MM.1S (cell line): ENCODE results near the gene MTX1.

ENCODE experiments used
- DNase-seq: peaks from one replicate; pipeline ENCODE4 v3.0.0-alpha.2; 2015
- H2AFZ ChIP-seq: fragments of 300-600 bp; sonication (generic); 2 replicates; pipeline ENCODE4 v1.6.0; 2016; ENCODE audit warnings: antibody characterized with exemption, low read length
- H3F3A ChIP-seq: fragments of 300-600 bp; sonication (generic); 2 replicates; pipeline ENCODE4 v1.6.1; 2016; ENCODE audit warnings: mild to moderate bottlenecking, antibody characterized with exemption, low read length, moderate library complexity, mixed read lengths; ENCODE audit not compliant: insufficient read depth
- H3K27ac ChIP-seq: fragments of 300-600 bp; sonication (generic); 2 replicates; pipeline ENCODE4 v1.5.1; 2016; ENCODE audit warnings: mild to moderate bottlenecking, low read length
- H3K27me3 ChIP-seq: fragments of 300-600 bp; sonication (generic); replicated peaks from 2 replicates; pipeline ENCODE4 v1.6.0; 2016; ENCODE audit warnings: low read length; ENCODE audit not compliant: insufficient read depth
- H3K36me3 ChIP-seq: fragments of 300-600 bp; sonication (generic); replicated peaks from 2 replicates; pipeline ENCODE4 v1.6.1; 2016; ENCODE audit warnings: mild to moderate bottlenecking, low read length, mixed read lengths; ENCODE audit not compliant: insufficient read depth
- H3K4me1 ChIP-seq: fragments of 300-600 bp; sonication (generic); 2 replicates; pipeline ENCODE4 v1.6.1; 2016; ENCODE audit warnings: low read length, mixed read lengths
- H3K4me2 ChIP-seq: fragments of 300-600 bp; sonication (generic); 2 replicates; pipeline ENCODE4 v1.6.0; 2016; ENCODE audit warnings: low read depth, low read length
- H3K4me3 ChIP-seq: fragments of 300-600 bp; sonication (generic); 2 replicates; pipeline ENCODE4 v1.5.1; 2016; ENCODE audit warnings: low read length, mixed read lengths
- H3K79me2 ChIP-seq: fragments of 300-600 bp; sonication (generic); 2 replicates; pipeline ENCODE4 v1.6.1; 2016; ENCODE audit warnings: mixed run types, low read length, mixed read lengths
- H3K9ac ChIP-seq: fragments of 300-600 bp; sonication (generic); 2 replicates; pipeline ENCODE4 v1.6.1; 2016; ENCODE audit warnings: low read length, mixed read lengths
- H3K9me2 ChIP-seq: fragments of 300-600 bp; sonication (generic); replicated peaks from 2 replicates; pipeline ENCODE4 v1.6.1; 2016; ENCODE audit warnings: mild to moderate bottlenecking, low read length, mixed read lengths; ENCODE audit not compliant: insufficient read depth
- H3K9me3 ChIP-seq: fragments of 300-600 bp; sonication (generic); replicated peaks from 2 replicates; pipeline ENCODE4 v1.6.1; 2016; ENCODE audit warnings: mild to moderate bottlenecking, low read length, mixed read lengths; ENCODE audit not compliant: insufficient read depth
- H4K20me1 ChIP-seq: fragments of 300-600 bp; sonication (generic); 2 replicates; pipeline ENCODE4 v1.6.1; 2016; ENCODE audit warnings: mild to moderate bottlenecking, low read length, moderate library complexity, mixed read lengths; ENCODE audit not compliant: insufficient read depth
- EZH2 ChIP-seq: fragments of 300-600 bp; sonication (generic); optimal IDR thresholded peaks from 2 replicates; pipeline ENCODE3; 2017; ENCODE audit warnings: low read depth, mild to moderate bottlenecking, antibody characterized with exemption, low read length, mixed read lengths
- EZH2phosphoT487 ChIP-seq: fragments of 300-600 bp; sonication (generic); IDR thresholded peaks from 2 replicates; pipeline ENCODE4 v1.6.1; 2018; ENCODE audit warnings: antibody characterized with exemption, low read length
- TF ChIP-seq, protein P1 (sequence below): fragments of 300-600 bp; sonication (generic); IDR thresholded peaks from 2 replicates; pipeline ENCODE4 v1.5.1; 2016; ENCODE audit warnings: antibody characterized with exemption, low read length, mixed read lengths

MTX1 gene

DNA sequence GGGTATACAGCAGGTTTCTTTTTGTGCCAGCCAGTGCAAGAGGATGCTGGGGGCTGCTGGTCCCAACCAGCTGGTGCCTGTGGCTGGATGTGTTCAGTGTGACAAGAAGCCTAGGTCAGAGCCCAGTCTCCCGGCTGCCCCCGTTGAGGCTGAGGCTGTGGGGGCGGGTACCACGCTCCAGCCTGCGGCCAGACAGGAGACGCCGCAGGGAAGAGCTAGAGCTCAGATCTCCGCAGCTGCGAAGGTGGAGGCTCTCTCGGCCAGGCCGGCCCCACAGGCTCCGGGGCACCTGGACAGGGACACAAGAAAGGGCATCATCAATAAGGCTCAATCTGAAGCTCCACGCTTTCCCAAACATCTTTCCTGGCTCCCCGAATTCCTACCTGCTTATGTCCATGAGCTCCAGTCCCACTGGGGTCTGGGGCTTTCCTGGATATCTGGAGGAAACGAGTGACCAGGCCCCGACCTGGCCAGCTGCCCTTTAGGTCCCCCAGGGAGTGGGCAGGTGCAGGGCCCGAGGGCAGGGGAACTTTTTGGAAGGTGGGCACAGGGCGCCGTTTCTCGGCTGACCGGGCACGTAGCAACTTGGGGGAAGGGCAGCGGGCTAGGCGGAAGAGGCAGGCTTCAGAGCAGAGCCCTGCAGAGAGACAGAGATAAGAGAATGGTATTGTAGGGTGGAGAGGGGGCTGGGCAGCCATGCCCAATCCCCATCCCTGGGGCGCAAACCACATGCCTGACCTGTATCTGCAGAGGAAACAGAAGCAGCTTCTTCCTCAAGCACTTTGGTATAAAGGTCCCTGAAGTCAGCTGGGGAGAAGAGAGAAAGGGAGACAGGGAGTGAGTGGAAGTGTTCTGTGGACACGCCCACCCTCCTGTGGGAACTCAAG, 39.4 kb downstream of the MTX1 start:
- H3K9ac ChIP-seq: no peak overlapping the region

DNA sequence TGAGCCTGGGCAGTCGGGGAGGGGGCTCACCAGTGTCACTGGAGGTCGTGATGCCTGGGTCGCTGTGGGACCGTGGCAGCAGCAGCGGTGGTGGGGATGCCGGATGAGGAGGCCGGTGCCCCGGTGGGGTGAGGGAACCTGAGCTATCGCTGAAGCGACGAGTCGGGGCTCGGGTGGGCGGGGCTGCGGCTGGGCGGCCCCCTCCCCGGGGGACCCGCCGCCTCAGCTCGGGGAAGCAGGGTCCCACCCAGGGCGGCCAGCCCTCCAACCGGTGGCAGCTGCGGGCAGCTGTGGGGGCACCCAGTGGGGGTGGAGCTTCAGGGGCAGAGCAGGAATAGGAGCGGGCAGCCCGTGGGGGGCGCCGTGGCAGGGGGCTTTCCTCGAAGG, 41.7 kb downstream of the MTX1 start:
- no peaks in the 10 kb centered on the region for H3K9me3 ChIP-seq
- no peak for TF ChIP-seq EZH2
- DNase-seq: no peak
- H2AFZ ChIP-seq: peak overlapping the region; percentile 98
- H4K20me1 ChIP-seq: no peaks in the 10 kb centered on the region
- 0 out of 2 replicates have a peak, but pooled peaks cover 8% of the 10 kb centered on the region for H3K79me2 ChIP-seq
- no peaks in the 10 kb centered on the region for H3F3A ChIP-seq
- no peaks in the 10 kb centered on the region for H3K9me2 ChIP-seq
- peaks cover 12% of the 10 kb centered on the region for H3K4me1 ChIP-seq
- peak overlapping the region; percentile 97 for H3K4me2 ChIP-seq
- H3K27ac ChIP-seq: no peak overlapping the region
- peak overlapping the region; percentile 62 for H3K4me3 ChIP-seq
- H3K9ac ChIP-seq: peak overlapping the region; percentile 60
- no peaks in the 10 kb centered on the region for H3K36me3 ChIP-seq
- no peaks in the 10 kb centered on the region for H3K27me3 ChIP-seq

More for the DNA sequence above, 39.4 kb downstream of the MTX1 start:
- Histone ChIP-seq H3K9me2 (no peaks in the 10 kb centered on the region), H3K27ac (no peak overlapping the region), H3K36me3 (no peaks in the 10 kb centered on the region), H3K4me2 (no peak overlapping the region), H3K4me3 (no peak overlapping the region), H2AFZ (no peak overlapping the region), H3K4me1 (peaks cover 8% of the 10 kb centered on the region), H3K9me3 (no peaks in the 10 kb centered on the region), H3K27me3 (no peaks in the 10 kb centered on the region), H3F3A (peaks cover 14% of the 10 kb centered on the region), H3K79me2 (no peaks in the 10 kb centered on the region), H4K20me1 (no peaks in the 10 kb centered on the region)
- no peak for TF ChIP-seq EZH2
- no peak for DNase-seq

DNA sequence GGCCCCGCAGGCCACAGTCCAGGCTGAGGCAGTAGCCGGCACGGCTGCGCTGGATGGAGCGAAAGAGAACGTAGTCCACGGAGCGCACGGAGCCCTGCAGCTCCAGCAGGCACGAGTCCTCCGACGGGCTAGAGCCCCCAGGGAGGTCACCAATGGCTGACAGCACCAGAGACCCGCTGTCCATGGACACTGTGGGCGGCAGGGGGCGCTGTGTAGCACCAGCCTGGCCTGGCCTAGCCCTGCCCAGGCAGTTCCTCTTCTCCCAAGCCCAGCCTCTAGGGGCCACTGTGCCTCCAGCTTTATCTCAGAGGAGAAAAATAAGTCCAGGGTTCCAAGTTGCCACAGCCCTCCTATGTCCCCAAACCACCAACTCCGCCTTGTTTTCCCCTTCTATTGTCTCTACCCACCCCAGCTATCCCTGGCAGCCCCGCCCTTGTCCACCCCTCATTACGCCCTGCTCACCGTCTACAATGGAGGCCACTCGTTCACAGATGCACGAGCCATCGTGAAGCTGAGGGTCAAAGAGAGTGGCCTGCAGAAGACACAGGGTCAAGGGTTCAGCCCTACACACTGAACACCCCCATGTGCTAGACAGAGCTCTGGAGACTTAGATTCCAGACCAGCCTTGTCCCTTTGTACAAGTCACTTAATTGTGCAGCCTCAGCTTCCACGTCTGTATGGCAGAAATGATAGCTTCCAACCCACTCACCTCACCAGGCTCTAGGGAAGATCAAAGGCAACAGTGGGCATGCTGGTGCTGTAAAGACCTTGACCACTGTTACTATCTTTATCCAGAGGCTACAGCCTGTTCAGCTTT, 42.3 kb downstream of the MTX1 start:
- Histone ChIP-seq H3K36me3 (no peaks in the 10 kb centered on the region), H3K9me3 (no peaks in the 10 kb centered on the region), H3K4me1 (peaks cover 11% of the 10 kb centered on the region), H3K27ac (no peak overlapping the region), H3F3A (no peaks in the 10 kb centered on the region), H4K20me1 (no peaks in the 10 kb centered on the region), H3K4me3 (peak overlapping the region; percentile 62), H3K9me2 (no peaks in the 10 kb centered on the region), H2AFZ (peak overlapping the region; percentile 98), H3K9ac (peak overlapping the region; percentile 60), H3K4me2 (peak overlapping the region; percentile 97), H3K79me2 (0 out of 2 replicates have a peak, but pooled peaks cover 8% of the 10 kb centered on the region), H3K27me3 (no peaks in the 10 kb centered on the region)
- TF ChIP-seq, protein P1, sequence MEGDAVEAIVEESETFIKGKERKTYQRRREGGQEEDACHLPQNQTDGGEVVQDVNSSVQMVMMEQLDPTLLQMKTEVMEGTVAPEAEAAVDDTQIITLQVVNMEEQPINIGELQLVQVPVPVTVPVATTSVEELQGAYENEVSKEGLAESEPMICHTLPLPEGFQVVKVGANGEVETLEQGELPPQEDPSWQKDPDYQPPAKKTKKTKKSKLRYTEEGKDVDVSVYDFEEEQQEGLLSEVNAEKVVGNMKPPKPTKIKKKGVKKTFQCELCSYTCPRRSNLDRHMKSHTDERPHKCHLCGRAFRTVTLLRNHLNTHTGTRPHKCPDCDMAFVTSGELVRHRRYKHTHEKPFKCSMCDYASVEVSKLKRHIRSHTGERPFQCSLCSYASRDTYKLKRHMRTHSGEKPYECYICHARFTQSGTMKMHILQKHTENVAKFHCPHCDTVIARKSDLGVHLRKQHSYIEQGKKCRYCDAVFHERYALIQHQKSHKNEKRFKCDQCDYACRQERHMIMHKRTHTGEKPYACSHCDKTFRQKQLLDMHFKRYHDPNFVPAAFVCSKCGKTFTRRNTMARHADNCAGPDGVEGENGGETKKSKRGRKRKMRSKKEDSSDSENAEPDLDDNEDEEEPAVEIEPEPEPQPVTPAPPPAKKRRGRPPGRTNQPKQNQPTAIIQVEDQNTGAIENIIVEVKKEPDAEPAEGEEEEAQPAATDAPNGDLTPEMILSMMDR: peak; percentile 100
- TF ChIP-seq EZH2phosphoT487: no peak
- DNase-seq: peak; percentile 96

DNA sequence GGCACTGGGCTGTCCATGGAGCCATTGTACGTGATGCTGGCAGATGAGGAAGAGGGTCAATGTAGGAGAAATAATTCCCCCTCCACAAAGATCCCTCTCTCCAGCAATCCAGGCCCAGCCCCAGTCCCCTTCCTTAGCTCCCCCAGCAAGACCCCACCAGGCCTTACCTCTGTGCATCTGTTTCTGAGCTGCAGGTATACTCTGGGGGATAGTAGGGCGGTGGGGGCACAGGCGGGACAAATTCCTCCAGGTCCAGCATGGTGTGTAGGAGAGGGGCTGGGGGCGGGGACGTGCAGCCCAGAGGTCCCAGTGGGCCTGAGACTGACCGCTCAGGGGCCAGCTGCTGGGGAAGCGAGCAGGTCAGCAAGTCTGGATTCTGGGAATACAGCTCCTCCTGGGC, 43.1 kb downstream of the MTX1 start:
- Histone ChIP-seq H3K4me2 (no peak overlapping the region), H2AFZ (no peak overlapping the region), H3K9me2 (no peaks in the 10 kb centered on the region), H3K9ac (no peak overlapping the region), H3K9me3 (no peaks in the 10 kb centered on the region), H3K36me3 (no peaks in the 10 kb centered on the region), H3K27ac (no peak overlapping the region), H3K79me2 (0 out of 2 replicates have a peak, but pooled peaks cover 8% of the 10 kb centered on the region), H3K4me3 (no peak overlapping the region), H4K20me1 (no peaks in the 10 kb centered on the region), H3K4me1 (peaks cover 11% of the 10 kb centered on the region), H3F3A (peaks cover 3% of the 10 kb centered on the region; the same call in 1 of the 2 replicates), H3K27me3 (no peaks in the 10 kb centered on the region)
- DNase-seq: no peak
- TF ChIP-seq, protein P1: no peak
- no peak for TF ChIP-seq EZH2
- no peak for TF ChIP-seq EZH2phosphoT487
